Measurements from ENCODE around the gene STAC.

DNA sequence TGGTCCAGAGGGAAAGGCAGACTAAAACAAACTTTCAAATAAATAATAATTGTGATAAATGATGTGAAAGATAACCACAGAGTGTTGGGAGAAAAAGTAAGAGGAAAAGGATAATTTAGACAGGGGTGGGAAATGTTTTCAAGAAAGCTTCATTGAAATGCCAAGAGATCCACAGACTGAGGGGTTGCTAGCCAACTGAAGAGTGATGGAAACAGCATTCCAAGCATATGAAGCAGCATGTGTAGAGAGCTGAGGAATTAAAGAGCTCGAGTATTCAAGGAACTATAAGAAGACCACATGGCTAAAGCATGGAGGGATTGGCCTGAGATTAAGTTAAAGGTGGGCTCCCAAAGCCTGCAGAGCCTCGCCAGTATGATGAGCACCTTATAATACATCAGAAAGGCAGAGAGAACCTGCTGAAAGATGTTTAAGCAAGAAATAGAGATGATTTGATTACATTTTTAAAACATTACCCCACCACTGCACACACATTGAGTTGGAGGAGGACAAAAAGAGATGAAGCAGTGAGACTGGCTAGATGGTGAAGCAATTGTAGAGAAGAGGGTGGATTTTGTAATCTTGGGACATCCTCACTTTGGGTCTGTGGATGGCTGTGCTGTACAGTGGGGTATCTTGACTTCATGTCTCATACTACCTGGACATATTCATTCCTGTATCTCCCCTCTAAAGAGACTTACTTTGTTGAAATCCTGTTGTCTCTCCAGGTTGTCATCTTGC lies 100.8 kb downstream of the STAC start:
- TF ChIP-seq, protein P1, sequence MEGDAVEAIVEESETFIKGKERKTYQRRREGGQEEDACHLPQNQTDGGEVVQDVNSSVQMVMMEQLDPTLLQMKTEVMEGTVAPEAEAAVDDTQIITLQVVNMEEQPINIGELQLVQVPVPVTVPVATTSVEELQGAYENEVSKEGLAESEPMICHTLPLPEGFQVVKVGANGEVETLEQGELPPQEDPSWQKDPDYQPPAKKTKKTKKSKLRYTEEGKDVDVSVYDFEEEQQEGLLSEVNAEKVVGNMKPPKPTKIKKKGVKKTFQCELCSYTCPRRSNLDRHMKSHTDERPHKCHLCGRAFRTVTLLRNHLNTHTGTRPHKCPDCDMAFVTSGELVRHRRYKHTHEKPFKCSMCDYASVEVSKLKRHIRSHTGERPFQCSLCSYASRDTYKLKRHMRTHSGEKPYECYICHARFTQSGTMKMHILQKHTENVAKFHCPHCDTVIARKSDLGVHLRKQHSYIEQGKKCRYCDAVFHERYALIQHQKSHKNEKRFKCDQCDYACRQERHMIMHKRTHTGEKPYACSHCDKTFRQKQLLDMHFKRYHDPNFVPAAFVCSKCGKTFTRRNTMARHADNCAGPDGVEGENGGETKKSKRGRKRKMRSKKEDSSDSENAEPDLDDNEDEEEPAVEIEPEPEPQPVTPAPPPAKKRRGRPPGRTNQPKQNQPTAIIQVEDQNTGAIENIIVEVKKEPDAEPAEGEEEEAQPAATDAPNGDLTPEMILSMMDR (IDR thresholded peaks at IDR 0.05) = no peak
- no peak for TF ChIP-seq POLR2A (IDR thresholded peaks at IDR 0.05)
